Measurements from ENCODE around the gene CAD. TPM values are rescaled to one million over a fixed set of nuclear protein-coding genes. Genes with fewer than 3 reads are reported as not detected.
"Not testable (repeated sequence)": the region's sequence is repeated elsewhere in the genome, so short reads cannot be mapped to it uniquely, and the experiment has no call there.

The CAD gene
- total RNA-seq, 1 donor from 2014 or later = 51.2 TPM

GRCh38 chr2:27191070-27191829 lies 25.9 kb upstream of the CAD start:
- DNase-seq (ENCODE audit: low read depth) (no peak), FAIRE-seq (no peak)
- H3K27ac ChIP-seq (ENCODE audit: low read depth, low read length) = no peak overlapping the region
- H3K4me3 ChIP-seq (ENCODE audit: insufficient read depth, low read depth, low read length) = no peak overlapping the region
- no peak overlapping the region for H3K9ac ChIP-seq (ENCODE audit: low read length)
- no peak overlapping the region for H3K4me2 ChIP-seq (ENCODE audit: low read length)
- no peak overlapping the region for H2AFZ ChIP-seq (ENCODE audit: low read depth, low read length)
- H3K36me3 ChIP-seq (ENCODE audit: insufficient read depth, low read length) = no peaks in the 10 kb centered on the region
- H3K4me1 ChIP-seq (ENCODE audit: insufficient read depth, low read length) = no peaks in the 10 kb centered on the region
- H3K27me3 Mint-ChIP-seq (ENCODE audit: low read depth, unreplicated experiment) = no peaks in the 10 kb centered on the region
- peak; percentile 71 for TF ChIP-seq CTCF (IDR thresholded peaks at IDR 0.05; ENCODE audit: insufficient read depth, low read depth, low read length)
- no peak for TF ChIP-seq EZH2 (IDR thresholded peaks at IDR 0.05; ENCODE audit: insufficient read depth, low read length)
- no peak overlapping the region for H3K4me3 Mint-ChIP-seq (ENCODE audit: unreplicated experiment)
- H3K4me1 Mint-ChIP-seq (ENCODE audit: low read depth, unreplicated experiment) = no peaks in the 10 kb centered on the region
- H3K36me3 Mint-ChIP-seq (ENCODE audit: low read depth, unreplicated experiment) = no peaks in the 10 kb centered on the region
- no peaks in the 10 kb centered on the region for H3K9me3 Mint-ChIP-seq (ENCODE audit: unreplicated experiment)
- peaks cover 12% of the 10 kb centered on the region for H3K27me3 ChIP-seq (ENCODE audit: insufficient read depth, low read length)
- H3K9me3 ChIP-seq (ENCODE audit: insufficient read depth, low read depth, low read length) = no peaks in the 10 kb centered on the region
- H4K20me1 ChIP-seq (ENCODE audit: insufficient read depth, low read length) = no peaks in the 10 kb centered on the region
- H3K79me2 ChIP-seq (ENCODE audit: insufficient read depth, low read length) = no peaks in the 10 kb centered on the region
- no peak overlapping the region for H3K27ac Mint-ChIP-seq (ENCODE audit: unreplicated experiment)

DNA sequence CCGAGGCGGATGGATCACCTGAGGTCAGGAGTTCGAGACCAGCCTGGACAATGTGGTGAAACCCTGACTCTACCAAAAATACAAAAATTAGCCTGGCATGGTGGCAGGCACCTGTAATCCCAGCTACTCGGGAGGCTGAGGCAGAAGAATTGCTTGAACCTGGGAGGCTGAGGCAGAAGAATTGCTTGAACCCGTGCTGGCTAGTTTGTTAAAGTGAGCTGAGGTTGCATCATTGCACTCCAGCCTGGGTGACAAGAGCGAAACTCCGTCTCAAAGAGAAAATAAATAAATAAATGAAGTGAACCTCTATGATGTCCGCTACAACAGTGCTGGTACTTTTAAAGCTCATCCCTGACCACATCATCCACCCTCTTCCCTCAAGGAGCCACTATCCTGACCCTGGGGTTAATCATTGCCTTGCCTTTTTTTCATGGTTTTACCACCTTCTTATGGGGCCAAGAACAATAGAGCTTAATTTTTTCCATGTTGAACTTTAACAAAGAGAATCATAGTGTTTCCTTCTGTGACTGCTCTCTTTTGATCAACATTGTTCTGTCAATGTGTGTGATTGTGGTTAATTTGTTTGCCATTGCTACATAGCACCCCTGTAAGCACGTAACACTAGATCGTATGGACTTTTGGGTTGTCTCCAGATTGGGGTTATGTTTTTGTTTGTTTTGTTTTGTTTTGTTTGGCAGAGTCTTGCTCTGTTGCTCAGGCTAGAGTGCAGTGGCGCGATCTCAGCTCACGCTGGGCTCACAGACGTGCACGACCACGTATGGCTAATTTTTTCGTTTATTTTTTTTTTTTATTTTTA lies 22.4 kb upstream of the CAD start:
- no peak overlapping the region for H3K27ac Mint-ChIP-seq (ENCODE audit: unreplicated experiment)
- no peak for TF ChIP-seq CTCF (IDR thresholded peaks at IDR 0.05; ENCODE audit: insufficient read depth, low read depth, low read length)
- TF ChIP-seq EZH2 (IDR thresholded peaks at IDR 0.05; ENCODE audit: insufficient read depth, low read length) = no peak
- H3K4me1 Mint-ChIP-seq (ENCODE audit: low read depth, unreplicated experiment) = no peaks in the 10 kb centered on the region

GRCh38 chr2:27195799-27196198 lies 21.4 kb upstream of the CAD start:
- not testable (repeated sequence) for DNase-seq (ENCODE audit: low read depth); H3K9me3 ChIP-seq (ENCODE audit: insufficient read depth, low read depth, low read length); H3K36me3 Mint-ChIP-seq (ENCODE audit: low read depth, unreplicated experiment); H3K4me1 Mint-ChIP-seq (ENCODE audit: low read depth, unreplicated experiment); H3K9me3 Mint-ChIP-seq (ENCODE audit: unreplicated experiment); H3K4me3 Mint-ChIP-seq (ENCODE audit: unreplicated experiment); H3K27ac ChIP-seq (ENCODE audit: low read depth, low read length); H3K4me1 ChIP-seq (ENCODE audit: insufficient read depth, low read length); H3K36me3 ChIP-seq (ENCODE audit: insufficient read depth, low read length); H3K4me2 ChIP-seq (ENCODE audit: low read length); H3K27ac Mint-ChIP-seq (ENCODE audit: unreplicated experiment); H4K20me1 ChIP-seq (ENCODE audit: insufficient read depth, low read length); H3K27me3 Mint-ChIP-seq (ENCODE audit: low read depth, unreplicated experiment); H3K79me2 ChIP-seq (ENCODE audit: insufficient read depth, low read length); H3K9ac ChIP-seq (ENCODE audit: low read length); FAIRE-seq; H3K27me3 ChIP-seq (ENCODE audit: insufficient read depth, low read length); H2AFZ ChIP-seq (ENCODE audit: low read depth, low read length); H3K4me3 ChIP-seq (ENCODE audit: insufficient read depth, low read depth, low read length)

More for the DNA sequence above, 22.4 kb upstream of the CAD start:
- H3K27me3 ChIP-seq (ENCODE audit: insufficient read depth, low read length) = peaks cover 9% of the 10 kb centered on the region
- no peaks in the 10 kb centered on the region for H3K36me3 ChIP-seq (ENCODE audit: insufficient read depth, low read length)
- no peaks in the 10 kb centered on the region for H4K20me1 ChIP-seq (ENCODE audit: insufficient read depth, low read length)
- no peak overlapping the region for H3K4me2 ChIP-seq (ENCODE audit: low read length)
- H3K27ac ChIP-seq (ENCODE audit: low read depth, low read length) = no peak overlapping the region
- H3K9me3 ChIP-seq (ENCODE audit: insufficient read depth, low read depth, low read length) = no peaks in the 10 kb centered on the region
- Mint-ChIP-seq H3K36me3 (ENCODE audit: low read depth, unreplicated experiment) (peaks cover 5% of the 10 kb centered on the region), H3K9me3 (ENCODE audit: unreplicated experiment) (no peaks in the 10 kb centered on the region), H3K4me3 (ENCODE audit: unreplicated experiment) (no peak overlapping the region), H3K27me3 (ENCODE audit: low read depth, unreplicated experiment) (no peaks in the 10 kb centered on the region)
- H2AFZ ChIP-seq (ENCODE audit: low read depth, low read length) = no peak overlapping the region
- H3K4me1 ChIP-seq (ENCODE audit: insufficient read depth, low read length) = no peaks in the 10 kb centered on the region
- H3K79me2 ChIP-seq (ENCODE audit: insufficient read depth, low read length) = no peaks in the 10 kb centered on the region
- DNase-seq (ENCODE audit: low read depth) = no peak
- no peak overlapping the region for H3K4me3 ChIP-seq (ENCODE audit: insufficient read depth, low read depth, low read length)
- FAIRE-seq = no peak
- H3K9ac ChIP-seq (ENCODE audit: low read length) = no peak overlapping the region

- not testable (repeated sequence) for H3K4me1 Mint-ChIP-seq (ENCODE audit: low read depth, unreplicated experiment); H3K79me2 ChIP-seq (ENCODE audit: insufficient read depth, low read length); FAIRE-seq; H3K4me2 ChIP-seq (ENCODE audit: low read length); H2AFZ ChIP-seq (ENCODE audit: low read depth, low read length); H3K36me3 ChIP-seq (ENCODE audit: insufficient read depth, low read length); H3K27me3 ChIP-seq (ENCODE audit: insufficient read depth, low read length); DNase-seq (ENCODE audit: low read depth); H3K4me3 Mint-ChIP-seq (ENCODE audit: unreplicated experiment); H4K20me1 ChIP-seq (ENCODE audit: insufficient read depth, low read length); H3K27ac ChIP-seq (ENCODE audit: low read depth, low read length); H3K9ac ChIP-seq (ENCODE audit: low read length); H3K4me3 ChIP-seq (ENCODE audit: insufficient read depth, low read depth, low read length); H3K27me3 Mint-ChIP-seq (ENCODE audit: low read depth, unreplicated experiment); H3K4me1 ChIP-seq (ENCODE audit: insufficient read depth, low read length); H3K9me3 ChIP-seq (ENCODE audit: insufficient read depth, low read depth, low read length); H3K27ac Mint-ChIP-seq (ENCODE audit: unreplicated experiment); H3K9me3 Mint-ChIP-seq (ENCODE audit: unreplicated experiment)
- peaks cover 18% of the 10 kb centered on the region for H3K36me3 Mint-ChIP-seq (ENCODE audit: low read depth, unreplicated experiment)
Observed at GRCh38 chr2:27198068-27198467, 19.1 kb upstream of the CAD start.

All from astrocyte (in vitro differentiated cells and primary cell).